Activated CD8-positive, alpha-beta memory T cell treated with anti-CD3 and anti-CD28 coated beads, Interleukin-2, amount 50 U/mL, for 1 hour (primary cell): ENCODE results near the gene RSRC1.
"Not testable (repeated sequence)": the region's sequence is repeated elsewhere in the genome, so short reads cannot be mapped to it uniquely, and the experiment has no call there.

ENCODE experiments used
- DNase-seq: peaks from one replicate; pipeline ENCODE4 v3.0.0-alpha.2; 2020; ENCODE audit errors: extremely low read depth

RSRC1 gene

DNA sequence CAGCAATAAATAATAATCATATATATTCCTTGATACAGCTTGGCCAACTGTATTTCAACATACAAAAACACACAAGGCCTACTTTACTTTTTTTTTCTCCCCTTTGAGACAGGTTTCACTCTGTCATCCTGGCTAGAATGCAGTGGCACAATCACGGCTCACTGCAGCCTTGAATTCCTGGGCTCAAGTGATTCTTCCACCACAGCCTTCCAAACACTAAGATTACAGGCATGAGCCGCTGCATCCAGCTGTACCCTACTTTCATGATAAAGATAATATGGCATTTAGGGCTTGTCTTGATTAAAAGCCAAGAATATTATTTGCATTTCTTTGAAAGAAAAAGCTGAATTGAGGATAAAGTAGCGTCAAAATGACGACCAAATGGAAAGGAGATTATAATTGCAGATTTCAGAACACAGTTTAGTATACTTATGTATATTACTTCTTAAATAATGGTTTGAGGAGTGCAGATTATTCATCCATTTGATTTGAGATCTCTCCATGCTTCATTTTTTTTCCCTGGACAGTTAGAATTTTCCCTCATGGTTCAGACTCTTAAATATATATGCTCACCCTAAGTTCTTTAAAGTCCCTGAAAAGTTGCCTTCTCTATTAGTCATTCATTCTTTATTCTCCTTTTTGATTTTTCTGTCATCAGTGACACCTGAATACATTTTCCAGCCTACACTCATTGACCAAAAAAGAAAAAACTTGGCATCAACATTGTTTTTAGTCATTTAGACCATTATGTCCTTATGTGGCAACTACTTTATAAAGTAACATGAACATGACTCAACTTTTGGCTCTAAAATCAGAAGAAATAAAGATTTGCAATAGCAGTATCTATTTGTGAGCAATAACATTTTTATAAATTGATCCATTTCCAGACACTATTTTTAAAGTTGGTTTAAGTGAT lies 412.6 kb downstream of the RSRC1 start:
- no peak for DNase-seq

DNA sequence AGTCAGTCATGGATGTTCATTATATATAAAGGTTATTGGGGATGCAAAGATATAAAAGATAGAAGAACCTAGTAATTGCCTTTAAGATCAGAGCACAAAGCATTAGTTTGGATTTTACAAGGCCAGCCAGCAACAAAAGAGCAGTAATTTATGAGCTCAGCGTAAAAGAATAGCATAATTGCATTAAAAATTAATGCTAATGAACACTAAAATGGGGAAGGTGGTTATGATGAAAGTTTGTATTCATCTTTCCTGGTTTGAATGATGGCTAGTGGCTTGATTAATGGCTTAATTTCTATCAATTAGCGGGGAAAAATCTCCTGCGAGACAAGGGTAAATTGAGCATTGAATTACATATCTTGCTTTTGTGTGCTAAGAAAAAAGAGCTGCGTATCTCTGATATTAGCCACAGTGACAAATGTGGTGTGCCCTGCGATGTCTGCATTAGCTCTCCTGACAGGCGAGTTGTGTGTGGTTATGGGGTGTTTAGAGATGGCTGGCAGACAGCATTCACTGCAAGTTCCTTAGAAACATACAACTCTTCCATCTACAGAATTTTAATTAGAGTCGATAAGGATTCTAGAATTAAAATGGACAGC lies 418.3 kb downstream of the RSRC1 start:
- no peak for DNase-seq

DNA sequence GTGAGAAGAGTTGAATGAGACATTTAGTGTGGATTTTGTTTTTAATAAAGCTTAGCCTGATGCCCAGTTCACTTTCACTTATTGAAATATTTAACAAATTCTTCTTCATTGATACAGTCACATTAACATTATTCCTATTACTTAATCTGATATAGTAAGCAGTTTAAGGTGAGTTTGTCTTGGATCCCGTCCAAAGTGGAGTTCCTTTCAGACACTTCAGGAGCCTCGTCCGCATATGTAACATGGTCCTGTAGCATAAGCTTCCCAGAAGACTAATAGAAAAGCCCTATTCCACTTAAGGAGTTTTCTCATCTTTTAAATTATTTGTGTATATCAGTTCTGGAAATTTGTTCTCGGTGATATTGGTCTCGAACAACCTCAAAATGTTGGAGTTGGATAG lies 421.4 kb downstream of the RSRC1 start:
- no peak for DNase-seq

DNA sequence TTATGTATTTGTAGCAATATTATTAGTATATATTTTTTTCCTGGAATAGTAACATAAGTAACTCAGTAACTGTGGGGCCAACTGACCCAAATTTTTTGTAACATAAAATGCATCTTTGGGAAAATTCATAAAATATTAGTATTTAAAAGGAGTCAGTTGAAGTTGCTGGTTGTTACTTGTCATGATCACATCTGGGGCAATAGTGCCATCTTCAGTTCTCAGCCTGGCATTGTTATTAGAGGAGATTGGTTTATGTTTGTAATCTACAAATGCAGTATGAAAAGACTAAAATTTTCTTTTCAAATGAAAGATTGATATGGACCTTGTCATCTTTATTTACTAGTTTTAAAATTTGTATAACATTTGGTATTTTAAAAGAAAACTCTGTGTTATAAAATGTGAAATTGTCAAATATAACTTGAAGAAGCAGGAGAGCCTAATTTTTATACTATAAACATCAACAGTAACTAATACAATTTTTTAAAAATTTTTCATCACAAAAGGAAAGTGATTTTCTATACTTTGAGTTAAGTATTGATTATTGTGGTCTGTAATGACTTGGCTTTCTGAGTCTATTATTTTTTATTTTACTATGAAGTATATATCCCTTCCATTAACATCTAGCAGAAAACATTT lies 422.3 kb downstream of the RSRC1 start:
- no peak for DNase-seq

DNA sequence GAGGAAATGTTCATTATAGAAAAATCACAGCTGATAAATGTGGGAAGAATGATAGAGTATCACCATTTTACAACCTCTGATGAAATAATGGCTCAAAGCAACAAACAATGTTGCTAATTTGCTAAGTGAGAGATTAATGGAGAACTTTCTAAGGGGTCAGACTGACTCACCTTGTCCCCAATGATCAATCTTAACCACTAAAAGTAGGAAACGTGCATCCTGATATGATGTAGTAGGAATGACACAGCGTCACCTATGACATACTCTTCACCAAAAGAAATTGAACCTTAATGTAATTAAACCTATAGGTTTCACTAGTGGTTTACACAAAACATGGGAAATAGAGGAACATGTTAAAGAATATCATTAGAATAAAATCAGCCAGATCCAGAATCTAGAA lies 426.0 kb downstream of the RSRC1 start:
- DNase-seq, result no peak

DNA sequence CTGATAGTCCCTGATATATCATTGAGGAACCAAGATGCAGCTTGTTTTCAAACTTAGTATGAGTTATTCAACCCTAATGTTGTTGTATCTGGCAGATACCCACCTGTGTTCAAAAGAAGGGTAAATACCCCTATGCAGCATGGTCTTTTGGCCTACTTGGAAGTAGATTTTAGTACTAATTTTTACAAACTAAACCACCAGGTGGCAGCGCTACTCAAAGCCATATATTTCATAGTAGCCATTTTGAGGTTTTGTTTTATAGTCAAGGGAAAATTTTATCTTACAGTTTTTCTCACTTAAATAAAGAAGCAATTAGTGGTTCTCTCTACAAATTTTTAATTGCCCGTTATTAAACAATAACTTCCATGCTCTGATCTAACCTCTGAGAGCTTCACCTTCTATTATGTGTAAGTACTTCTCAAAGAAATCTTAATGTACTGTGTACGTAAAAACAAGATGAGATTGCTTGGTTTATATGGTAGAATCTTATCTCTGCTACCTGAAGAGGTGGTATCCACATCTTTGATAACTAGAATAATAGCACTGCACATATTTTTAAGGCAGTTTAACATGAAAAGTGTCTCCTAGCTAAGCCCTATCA lies 429.6 kb downstream of the RSRC1 start:
- DNase-seq, result peak; percentile 4

DNA sequence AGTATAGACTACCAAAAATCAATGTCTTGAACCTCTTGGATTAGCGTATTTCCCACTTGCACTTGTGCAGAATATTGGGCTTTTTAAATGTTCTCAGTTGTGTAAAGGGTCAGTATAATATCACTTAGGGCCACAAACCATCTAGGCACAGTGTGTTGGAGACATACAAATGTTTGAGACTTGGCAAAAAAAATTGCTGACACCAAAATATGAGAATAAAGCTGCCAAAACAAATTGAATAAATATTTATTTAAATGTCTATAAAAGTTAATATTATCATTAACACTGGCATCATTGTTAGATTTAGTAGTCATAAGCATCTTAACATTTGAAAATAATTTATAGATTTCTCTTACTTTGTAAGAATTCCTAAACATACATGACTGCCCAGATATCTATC lies 430.2 kb downstream of the RSRC1 start:
- no peak for DNase-seq

DNA sequence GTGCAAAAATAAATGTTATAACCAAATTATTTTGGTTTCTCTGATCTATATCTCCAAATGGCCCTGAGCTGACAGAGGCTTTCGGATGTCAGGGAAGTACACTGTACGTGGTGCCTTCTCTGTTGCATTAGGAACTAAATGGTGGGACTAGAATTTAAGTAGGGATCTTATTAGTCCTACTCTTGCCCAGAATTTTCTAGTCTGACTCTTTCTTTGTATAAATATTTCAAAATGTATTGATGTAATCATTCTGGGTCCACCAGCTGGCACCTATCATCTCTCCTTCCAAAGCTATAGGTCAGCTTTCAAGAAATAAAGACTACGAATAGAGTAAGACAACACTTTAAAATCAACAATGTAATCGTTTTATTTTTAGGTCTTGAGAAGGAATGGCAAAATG lies 438.8 kb downstream of the RSRC1 start:
- DNase-seq, result no peak

DNA sequence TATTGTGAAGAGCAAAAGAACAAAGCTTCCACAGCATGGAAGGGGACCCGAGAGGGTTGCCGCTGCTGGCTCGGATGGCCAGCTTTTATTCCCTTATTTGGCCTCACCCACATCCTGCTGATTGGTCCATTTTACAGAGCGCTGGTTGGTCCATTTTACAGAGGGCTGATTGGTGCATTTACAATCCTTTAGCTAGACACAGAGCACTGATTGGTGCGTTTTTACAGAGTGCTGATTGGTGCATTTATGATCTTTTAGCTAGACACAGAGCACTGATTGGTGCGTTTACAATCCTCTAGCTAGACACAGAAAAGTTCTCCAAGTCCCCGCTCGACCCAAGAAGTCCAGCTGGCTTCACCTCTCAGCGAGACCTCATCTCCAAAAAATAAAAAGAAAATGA lies 440.0 kb downstream of the RSRC1 start:
- DNase-seq, result not testable (repeated sequence)

DNA sequence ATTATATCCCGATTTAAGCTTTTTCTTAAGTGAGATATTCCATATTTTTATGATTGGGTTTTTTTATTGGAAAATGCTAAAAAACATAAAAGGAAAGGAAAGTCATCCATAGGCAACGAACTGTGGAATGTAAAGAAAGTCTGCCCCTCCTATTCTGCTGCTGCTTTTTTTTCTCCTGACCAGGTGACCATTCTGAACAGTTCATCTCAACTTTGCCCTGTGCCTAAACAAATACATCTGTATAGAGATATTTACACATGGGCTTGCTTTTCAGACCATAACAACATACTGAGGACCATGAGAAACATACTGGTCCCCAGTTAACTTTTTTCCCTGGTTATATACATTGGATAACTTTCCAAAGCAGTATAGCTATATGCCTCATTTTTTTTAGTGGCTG lies 442.2 kb downstream of the RSRC1 start:
- no peak for DNase-seq

DNA sequence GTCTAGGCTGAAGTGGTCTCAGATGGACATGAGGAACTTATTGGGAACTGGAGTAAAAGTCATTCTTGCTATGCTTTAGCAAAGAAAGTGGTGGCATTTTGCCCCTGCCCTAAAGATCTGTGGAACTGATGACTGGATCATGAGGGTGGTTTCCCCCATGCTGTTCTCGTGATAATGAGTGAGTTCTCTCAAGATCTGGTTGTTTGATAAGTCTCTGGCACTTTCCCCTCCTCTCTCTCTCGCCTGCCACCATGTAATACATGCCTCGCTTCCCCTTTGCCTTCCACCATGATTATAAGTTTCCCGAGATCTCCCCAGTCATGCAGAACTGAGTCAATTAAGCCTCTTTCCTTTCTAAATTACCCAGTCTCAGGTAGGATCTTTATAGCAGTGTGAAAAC lies 449.6 kb downstream of the RSRC1 start:
- no peak for DNase-seq

DNA sequence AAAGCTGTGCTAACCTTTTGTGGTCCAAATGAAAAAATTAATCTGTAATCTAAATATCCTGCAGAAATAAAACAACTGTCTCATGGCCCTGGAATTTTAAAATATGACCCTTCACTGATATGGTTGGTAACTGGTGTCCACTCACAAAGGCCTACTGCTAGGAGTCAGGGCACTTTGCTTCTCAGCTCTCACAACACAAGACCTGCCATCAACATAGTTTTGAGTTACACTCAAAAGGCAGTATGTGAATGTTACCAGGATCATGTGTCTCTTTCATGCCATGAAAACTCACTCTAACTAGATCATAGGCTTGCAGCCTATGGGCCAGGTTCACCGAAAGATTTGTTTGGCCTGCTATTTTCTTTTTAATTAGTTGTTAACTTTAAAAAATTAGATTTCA lies 451.1 kb downstream of the RSRC1 start:
- DNase-seq, result no peak

DNA sequence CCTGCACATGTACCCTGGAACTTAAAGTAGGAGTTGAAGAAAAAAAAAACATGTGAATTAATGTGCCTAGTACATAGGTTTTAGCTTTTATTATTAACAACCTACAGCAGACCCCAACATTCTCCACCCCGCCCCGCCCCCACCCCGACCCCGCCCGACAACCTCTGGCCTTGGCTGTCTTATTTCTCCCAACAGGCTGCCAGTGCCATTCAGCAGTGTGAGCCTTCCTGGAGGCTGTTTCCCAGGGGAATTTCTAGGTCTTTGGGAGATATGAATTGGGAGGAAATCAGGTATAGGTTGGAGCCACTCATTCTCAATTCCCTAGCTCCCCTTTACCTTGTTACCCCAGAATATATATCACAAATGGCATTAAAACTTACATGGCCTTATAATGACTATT lies 452.8 kb downstream of the RSRC1 start:
- no peak for DNase-seq

DNA sequence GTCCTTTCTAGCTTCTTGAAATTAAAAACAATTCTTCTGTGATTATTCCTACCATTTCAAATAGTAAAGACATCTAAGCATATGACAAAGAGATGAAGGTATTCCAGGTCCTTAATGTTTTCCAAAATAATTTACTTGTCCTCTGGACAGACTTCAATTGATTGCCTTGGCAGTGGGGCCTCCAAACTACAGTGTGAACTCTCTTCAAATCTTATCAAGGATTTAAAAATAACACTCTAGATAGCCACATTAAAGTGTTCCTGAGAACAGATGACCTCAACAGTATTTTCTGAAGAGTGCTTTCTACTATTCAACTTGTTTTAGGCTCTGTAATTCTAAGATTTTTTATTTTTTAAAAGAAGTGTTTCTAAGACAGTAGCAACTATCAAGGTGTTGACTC lies 453.2 kb downstream of the RSRC1 start:
- no peak for DNase-seq

DNA sequence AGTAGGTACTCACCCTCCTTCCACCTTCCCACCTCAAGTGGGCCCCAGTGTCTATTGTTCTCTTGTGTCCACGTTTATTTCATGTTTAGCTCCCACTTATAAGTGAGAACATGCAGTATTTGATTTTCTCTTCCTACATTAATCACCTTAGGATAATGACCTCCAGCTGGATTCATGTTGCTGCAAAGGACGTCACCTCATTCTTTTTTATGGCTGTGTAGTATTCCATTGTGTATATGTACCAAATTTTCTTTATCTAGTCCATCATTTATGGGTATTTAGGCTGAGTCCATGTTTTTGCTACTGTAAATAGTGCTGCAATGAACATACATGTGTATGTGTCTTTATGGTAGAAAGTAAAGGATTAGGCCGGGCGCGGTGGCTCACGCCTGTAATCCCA lies 455.2 kb downstream of the RSRC1 start:
- no peak for DNase-seq

DNA sequence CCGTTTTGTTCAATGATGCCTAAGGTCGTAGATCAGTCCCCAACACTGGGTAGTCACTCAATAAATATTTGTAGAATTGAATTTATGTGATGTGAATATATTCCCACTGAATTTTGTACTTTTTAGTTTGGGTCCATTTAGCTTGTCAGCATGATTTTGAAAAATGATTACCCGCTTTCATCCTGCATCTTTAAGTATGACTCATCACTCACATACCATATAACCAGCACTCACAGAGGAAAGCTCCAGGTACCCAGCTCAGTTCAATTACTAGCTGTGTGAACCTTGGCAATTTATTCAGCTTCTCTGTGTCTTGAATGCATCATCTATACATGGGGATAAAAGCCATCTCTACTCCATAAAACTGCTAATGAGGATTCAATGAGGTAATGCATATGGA lies 458.9 kb downstream of the RSRC1 start:
- DNase-seq, result no peak

DNA sequence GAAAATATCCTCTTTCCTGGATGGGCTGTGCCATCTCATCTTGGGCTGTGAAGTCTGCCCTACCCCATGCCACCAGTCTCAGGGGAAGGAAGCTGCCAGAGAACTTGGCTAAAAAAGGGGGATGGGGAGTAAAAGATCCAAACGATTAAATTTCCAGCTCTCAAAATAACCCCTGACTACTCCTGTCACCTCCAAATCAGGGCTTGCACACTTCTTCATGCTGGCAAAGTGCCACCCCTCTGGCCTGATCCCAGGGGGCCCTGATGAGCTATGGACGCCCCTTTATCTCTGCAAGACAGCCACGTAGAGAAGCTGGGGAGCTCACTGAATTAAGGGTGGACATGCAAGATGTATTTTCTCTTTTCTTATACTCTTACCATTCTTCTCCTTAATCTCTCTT lies 459.9 kb downstream of the RSRC1 start:
- no peak for DNase-seq

DNA sequence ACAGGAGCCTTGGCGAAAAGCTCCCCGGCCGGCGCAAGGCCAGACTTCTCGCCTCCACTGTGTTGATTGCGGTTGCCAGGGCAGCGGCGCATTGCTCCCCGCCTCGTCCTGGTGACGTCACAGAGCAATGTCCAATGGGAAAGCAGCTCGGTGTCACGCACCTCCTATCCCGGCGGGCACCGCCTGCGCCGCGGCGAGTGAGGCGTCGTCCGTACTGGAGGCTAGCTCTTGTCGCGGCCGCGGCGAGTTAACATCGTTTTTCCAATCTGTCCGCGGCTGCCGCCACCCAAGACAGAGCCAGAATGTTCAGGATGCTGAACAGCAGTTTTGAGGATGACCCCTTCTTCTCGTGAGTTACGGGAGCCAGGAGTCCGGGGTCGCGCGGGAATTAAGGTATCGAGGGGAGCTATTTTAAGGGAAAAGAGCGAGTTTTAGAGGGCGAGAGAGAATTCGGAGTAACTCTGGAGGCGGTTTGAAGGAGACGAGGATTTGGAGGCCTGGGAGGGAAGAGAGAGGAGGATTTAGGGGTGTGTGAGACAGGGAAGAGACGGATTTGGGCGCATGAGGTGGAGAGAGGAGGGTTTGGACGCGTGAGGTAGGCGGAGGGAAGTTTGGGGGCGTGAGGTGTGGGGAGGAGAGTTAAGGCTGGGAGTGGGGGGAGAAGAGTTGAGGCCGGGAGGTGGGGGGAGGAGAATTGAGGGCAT lies 461.3 kb downstream of the RSRC1 start, which contains the start of gene MLF1:
Gene MLF1, plus strand, starts transcription at position 196 of the 704 bp plus-strand sequence. Its CDS starts 107 bp downstream, at position 303.
- peak; percentile 51 for DNase-seq

DNA sequence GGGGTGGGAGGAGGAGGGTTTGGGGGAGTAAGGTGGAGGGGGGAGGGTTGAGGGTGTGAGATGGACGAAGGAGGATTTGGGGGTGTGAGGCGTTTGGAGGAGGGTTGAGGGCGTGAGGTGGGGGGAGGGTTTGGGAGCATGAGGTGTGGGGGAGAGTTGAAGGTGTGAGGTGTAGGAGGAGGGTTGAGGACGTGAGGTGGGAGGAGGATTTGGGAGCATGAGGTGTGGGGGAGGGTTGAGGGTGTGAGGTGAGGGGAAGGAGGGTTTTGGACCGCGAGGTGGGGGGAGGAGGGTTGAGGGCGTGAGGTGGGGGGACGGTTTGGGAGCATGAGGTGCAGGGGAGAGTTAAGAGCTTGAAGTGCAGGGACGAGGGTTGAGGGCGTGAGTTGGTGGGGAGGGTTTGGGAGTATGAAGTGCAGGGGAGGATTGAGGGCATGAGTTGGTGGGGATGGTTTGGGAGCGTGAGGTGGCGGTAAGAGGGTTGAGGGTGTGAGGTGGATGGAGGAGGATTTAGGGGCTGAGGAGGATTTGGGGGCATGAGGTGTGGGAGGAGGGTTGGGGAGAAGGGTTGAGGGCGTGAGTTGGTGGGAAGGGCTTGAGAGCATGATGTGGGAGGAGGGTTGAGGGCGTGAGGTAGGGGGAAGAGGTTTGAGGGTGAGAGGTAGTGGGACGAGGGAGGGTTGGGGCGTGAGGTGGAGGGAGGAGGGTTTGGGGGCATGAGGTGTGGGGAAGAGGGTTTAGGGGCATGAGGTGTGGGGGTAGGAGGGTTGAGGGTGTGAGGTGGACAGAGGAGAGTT lies 462.3 kb downstream of the RSRC1 start:
- DNase-seq, result no peak

DNA sequence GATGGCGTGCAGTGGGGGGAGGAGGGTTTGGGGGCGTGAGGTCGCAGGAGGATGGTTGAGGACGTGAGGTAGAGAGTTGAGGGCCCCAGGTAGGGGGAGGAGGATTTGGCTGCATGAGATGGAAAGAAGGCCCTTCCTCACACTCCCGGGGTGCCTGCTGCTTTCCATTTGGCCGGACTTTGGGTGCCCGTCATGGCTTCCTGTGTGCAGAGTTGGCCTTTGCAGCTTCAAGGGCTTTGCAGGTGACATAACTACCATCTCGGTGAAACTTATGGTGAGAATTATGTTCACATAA lies 462.8 kb downstream of the RSRC1 start:
- DNase-seq, result no peak

DNA sequence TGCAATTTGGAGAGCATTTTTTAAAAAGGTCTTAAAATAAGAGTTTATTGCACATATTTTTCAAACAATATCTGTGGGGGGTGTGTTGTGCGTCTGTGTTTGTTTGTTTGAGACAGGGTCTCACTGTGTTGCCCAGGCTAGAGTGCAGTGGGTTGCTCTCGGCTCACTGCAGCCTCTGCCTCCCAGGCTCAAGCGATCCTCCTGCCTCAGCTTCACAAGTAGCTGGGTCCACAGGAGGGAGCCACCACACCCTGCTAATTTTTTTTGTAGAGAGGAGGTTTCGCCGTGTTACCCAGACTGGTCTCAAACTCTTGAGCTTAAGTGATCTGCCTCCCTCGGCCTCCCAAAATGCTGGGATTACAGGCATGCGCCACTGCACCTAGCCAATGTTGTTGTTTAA lies 463.8 kb downstream of the RSRC1 start:
- no peak for DNase-seq
